OCI-LY3 (cell line): ENCODE measurements around the gene IGFN1.

ENCODE experiments used
- EZH2phosphoT487 ChIP-seq: fragments of 200-600 bp; shearing (Covaris generic); IDR thresholded peaks from 2 replicates; pipeline ENCODE4 v1.6.1; 2018; ENCODE audit warnings: antibody characterized with exemption, mixed run types, low read depth
- TF ChIP-seq, protein P1 (sequence below): fragments of 200-600, 300-600 bp; sonication (generic); IDR thresholded peaks from 2 replicates; pipeline ENCODE4 v1.5.1; 2014; ENCODE audit warnings: antibody characterized with exemption, low read length, low read depth

DNA sequence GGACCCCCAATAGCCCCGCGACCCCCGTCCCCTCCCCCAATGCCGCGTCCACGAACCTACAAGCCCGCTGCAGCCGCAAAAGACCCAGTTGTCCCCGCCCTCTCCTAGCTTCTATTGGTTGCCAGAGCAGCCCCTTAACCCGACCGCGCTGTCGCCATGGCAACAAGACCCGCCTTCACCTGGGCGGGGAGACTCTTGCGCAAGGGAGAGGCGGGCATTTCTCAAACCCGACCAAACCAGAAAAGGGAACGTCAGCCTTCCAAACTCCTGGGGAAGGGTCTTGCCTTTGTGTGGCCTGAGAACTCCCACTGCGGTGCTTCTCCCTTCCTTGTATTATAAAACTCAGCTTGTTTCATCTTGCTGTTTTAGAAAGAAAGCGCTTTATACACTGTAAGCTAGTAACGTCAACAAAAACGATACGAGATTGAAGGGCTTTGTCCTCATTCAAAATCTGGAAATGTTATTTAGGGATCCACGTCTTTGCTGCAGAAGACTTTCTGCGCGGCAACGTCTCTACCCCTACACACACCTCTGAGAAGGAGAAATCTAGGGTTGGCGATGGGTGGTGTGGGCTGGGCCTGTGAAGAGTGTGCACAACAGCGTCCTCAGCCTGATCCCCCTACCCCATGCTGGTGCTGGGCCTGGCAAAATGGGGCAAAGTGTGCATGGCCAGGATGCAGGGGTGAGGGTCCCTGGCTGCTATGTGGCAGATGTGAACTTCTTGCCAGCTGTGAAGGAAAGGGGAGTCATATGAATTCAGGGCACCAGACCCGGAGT, 36.0 kb upstream of the IGFN1 start, which contains the start of gene TMEM9:
- TF ChIP-seq, protein P1, sequence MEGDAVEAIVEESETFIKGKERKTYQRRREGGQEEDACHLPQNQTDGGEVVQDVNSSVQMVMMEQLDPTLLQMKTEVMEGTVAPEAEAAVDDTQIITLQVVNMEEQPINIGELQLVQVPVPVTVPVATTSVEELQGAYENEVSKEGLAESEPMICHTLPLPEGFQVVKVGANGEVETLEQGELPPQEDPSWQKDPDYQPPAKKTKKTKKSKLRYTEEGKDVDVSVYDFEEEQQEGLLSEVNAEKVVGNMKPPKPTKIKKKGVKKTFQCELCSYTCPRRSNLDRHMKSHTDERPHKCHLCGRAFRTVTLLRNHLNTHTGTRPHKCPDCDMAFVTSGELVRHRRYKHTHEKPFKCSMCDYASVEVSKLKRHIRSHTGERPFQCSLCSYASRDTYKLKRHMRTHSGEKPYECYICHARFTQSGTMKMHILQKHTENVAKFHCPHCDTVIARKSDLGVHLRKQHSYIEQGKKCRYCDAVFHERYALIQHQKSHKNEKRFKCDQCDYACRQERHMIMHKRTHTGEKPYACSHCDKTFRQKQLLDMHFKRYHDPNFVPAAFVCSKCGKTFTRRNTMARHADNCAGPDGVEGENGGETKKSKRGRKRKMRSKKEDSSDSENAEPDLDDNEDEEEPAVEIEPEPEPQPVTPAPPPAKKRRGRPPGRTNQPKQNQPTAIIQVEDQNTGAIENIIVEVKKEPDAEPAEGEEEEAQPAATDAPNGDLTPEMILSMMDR: no peak
- no peak for TF ChIP-seq EZH2phosphoT487
